NCI-H2227 (cell line): ENCODE results near the gene SLC4A4.

Experiments
- DNase-seq: peaks from one replicate; lab custom pipeline; 2025; ENCODE audit not compliant: unreplicated experiment; lab: John Stamatoyannopoulos, UW

Gene SLC4A4

DNA sequence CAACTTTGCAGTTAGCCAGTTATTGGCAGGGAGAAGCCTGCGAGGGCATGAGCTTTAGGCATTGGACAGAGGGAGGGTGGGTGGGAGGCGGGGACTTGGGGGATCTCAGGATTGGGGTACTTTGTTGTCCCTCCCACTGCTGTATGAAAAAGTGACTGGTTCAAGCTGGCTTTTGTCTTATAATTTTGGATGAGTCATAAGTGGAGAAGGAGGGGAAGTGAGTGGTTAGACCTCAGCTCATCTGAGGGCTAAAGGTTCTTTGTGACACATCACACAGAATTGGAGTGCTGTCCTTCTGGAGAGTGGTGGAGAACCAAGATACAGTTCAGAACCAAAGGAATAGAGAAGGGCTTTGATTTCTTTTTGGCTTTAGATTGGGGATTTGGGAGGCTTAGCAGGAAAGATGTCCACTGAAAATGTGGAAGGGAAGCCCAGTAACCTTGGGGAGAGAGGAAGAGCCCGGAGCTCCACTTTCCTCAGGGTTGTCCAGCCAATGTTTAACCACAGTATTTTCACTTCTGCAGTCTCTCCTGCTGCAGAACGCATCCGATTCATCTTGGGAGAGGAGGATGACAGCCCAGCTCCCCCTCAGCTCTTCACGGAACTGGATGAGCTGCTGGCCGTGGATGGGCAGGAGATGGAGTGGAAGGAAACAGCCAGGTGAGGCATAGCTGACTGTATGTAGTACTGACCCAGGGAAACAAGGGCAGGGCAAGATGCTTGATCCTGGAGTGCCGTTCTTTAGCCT, at the start of gene SLC4A4:
Gene SLC4A4 (plus strand): TSS at position 175 of the 748 bp plus-strand sequence.
- DNase-seq: no peak

DNA sequence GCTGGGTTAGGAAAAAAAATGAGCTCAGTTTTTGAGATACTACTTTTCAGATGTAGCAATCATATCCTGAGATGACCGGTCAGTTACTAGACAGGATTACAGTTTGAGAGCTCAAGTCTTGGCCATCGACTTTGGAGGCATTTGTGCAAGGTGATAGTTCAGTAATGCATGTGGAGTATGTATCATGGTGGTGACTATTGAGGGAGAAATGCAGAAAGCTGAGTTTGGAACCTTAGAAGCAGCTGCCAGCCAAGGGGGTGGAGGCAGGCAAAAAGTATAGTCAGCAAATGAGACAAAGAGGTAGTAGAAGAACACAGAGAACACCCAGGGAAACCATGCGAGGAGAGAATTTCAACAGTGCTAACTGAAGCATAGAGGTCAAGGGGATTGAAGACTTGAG, 48.7 kb upstream of the SLC4A4 start:
- no peak for DNase-seq

- DNase-seq: no peak
These were observed 48.3 kb upstream of the SLC4A4 start for GRCh38 chr4:71290476-71290875.

GRCh38 chr4:71292228-71292627, 46.6 kb upstream of the SLC4A4 start:
- no peak for DNase-seq

GRCh38 chr4:71293705-71294104, 45.1 kb upstream of the SLC4A4 start:
- no peak for DNase-seq

- no peak for DNase-seq
These were observed 44.5 kb upstream of the SLC4A4 start for GRCh38 chr4:71294301-71294700.

- DNase-seq: no peak
These were observed 41.9 kb upstream of the SLC4A4 start for GRCh38 chr4:71296945-71297344.

GRCh38 chr4:71300362-71300761, 38.5 kb upstream of the SLC4A4 start:
- no peak for DNase-seq

GRCh38 chr4:71300964-71301363, 37.9 kb upstream of the SLC4A4 start:
- no peak for DNase-seq

GRCh38 chr4:71303287-71303686, 35.5 kb upstream of the SLC4A4 start:
- no peak for DNase-seq

DNA sequence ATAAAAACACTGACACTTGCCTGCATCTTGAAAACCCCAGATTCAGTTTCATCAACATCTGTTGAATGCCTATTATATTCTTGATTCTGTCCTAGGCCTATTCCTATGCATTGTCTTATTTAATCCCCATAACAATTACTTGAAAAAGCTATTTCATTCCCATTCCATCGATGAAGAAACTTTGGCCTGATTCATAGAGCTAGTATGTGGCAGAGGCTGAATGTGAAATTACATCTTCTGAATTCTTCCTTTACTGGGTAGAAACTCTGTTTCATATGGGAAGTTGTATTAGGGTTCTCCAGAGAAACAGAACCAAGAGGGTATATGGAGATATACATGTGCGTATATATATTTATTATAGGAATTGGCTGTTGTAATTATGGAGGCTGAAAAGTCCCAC, 35.0 kb upstream of the SLC4A4 start:
- DNase-seq: no peak

GRCh38 chr4:71304289-71304850, 34.5 kb upstream of the SLC4A4 start:
- no peak for DNase-seq

GRCh38 chr4:71307729-71308128, 31.1 kb upstream of the SLC4A4 start:
- no peak for DNase-seq

- DNase-seq: no peak
These were observed 16.4 kb upstream of the SLC4A4 start for GRCh38 chr4:71322425-71322824.

DNA sequence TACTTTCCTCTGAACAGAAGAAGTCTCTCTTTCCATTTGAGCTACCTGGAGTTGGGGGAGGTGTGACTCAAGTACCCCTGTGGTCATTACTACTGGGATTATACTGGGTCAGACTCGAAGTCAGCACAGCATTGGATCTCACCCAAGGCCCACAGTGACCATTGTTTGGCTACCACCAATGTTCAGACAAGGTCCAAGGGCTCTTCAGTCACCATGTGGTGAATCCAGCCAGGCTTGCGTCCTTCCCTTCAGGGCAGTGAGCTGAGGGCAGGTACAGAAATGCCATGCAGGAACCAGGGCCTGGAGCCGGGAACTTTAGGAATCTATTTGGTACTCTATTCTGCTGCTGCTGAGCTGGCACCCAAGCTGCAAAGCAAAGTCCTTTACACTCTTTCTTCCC, 5.5 kb upstream of the SLC4A4 start:
- DNase-seq: no peak

DNA sequence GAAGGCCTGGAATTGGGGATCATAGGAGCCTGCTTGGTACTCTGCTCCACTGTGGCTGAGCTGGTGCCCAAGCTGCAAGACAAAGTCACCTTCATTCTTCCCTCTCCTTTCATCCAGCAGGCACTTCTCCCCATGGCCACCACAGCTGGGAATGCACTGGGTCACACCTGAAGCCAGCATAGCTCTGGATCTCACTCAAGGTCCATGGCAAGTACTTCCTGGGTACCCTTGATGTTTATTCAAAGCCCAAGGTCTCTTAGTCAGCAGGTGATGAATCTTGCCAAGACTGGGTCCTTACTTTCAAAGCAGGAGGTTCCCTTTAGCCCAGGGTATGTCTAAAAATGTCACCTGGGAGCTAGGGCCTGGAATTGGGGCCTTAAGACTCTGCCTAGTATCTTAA, 4.9 kb upstream of the SLC4A4 start:
- no peak for DNase-seq

DNA sequence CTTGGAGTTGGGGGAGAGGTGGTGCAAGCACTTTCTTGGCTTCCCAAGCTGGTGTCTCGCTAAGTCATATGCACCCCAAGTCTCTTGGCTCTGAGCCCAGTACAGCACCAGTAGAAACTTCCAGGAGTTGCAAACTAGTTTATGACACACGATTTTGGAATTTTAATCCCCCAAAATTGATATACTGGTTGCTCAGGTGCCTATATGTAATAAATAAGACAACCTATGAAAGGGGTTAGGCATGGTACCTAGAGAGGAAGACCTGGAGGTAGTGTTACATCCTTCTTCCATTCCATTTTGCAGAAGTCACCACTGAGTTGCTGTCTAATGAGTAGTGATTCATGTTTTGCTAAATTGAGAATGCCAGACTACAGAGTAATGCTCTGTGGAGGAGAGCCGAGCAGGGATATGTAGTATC, 4.3 kb upstream of the SLC4A4 start:
- no peak for DNase-seq

- DNase-seq: no peak
These were observed 5.0 kb downstream of the SLC4A4 start for GRCh38 chr4:71343670-71344466.

DNA sequence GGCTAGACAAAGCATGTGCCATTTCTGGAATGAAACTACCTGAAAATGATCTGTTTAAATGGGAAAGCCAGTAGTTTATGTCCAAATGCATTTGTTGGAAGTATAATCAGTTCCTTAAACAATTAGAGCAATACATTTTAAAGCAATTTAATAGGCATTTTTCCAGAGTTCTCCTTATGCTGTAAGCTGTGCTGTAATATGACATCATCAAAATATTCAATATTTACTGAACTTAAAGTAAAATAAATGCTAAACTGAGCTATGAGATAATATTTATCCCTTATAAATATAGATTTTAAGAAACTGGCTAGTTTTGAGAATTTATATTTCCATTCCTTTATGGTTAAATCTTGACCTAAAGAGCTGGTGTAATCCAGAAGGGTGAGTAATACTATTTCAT, 7.9 kb downstream of the SLC4A4 start:
- DNase-seq: no peak

DNA sequence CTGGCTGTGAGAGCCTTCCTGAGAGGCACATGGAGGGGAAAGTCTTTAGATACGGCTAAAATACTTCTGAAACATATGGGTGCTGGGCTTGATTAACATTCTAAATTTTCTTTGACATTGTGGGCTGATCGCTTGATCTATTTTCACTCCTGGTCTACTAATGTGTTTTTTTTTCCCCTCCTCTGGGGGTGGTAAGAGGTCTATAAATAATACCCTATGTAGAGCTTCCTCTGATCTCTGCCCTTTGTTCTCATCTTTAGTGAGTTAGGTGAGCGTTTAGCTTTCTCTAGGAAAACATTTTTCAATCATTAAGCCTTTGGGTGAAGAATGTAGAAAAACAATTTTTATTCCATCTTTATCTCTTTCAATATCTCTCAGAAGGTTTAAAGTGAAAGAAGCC, 9.8 kb downstream of the SLC4A4 start:
- no peak for DNase-seq

- DNase-seq: no peak
These were observed 16.2 kb downstream of the SLC4A4 start for GRCh38 chr4:71355045-71355444.

DNA sequence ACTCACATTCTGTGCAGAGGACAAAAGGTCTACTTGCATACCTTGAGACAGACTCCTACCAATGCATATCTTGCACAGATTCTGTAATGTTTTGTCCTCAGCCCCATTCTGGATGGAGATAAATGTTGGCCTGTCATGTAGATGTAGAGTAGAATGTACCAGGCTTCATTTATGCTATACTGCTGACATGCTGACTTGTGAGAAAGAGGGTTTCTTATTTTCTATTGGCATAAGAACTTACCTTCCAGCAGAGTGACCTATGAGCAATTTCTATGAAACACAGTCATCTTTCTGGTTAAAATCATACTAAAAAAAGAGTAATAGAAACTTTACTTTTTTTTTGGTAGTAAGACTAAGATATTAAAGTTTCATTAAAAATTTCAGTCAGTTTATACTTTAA, 17.2 kb downstream of the SLC4A4 start:
- DNase-seq: no peak
